Peyer's patch (tissue), 4 donors: ENCODE results near the gene KLHL30. TPM values are rescaled to one million over a fixed set of nuclear protein-coding genes. Genes with fewer than 3 reads are reported as not detected.

Experiments
- DNase-seq, 3 donors: peaks; one replicate each; pipeline ENCODE4 v3.0.0-alpha.2; 2017 to 2019
- H3K27ac ChIP-seq, 4 donors: fragments of 200-600 bp; sonication (generic); one replicate each; pipeline ENCODE4 v1.5.1; 2016 to 2019
- H3K27me3 ChIP-seq, 2 donors: fragments of 200-600 bp; sonication (generic); one replicate each; pipeline ENCODE4 v1.5.1; 2019
- H3K36me3 ChIP-seq, 3 donors: fragments of 200-600 bp; sonication (generic); one replicate each; pipeline ENCODE4 v1.5.1; 2016 to 2019
- H3K4me1 ChIP-seq, 4 donors: fragments of 200-600 bp; sonication (generic); one replicate each; pipeline ENCODE4 v1.5.1; 2016 to 2019
- H3K4me3 ChIP-seq, 4 donors: fragments of 200-600 bp; sonication (generic); 1 replicate in 3 of 4; 2 replicates in 1 of 4; pipeline ENCODE4 v1.5.1; 2016 to 2019; ENCODE audit warnings: mild to moderate bottlenecking in 1 of 4
- H3K9me3 ChIP-seq, 4 donors: fragments of 200-600 bp; sonication (generic); one replicate each; pipeline ENCODE4 v1.5.1; 2016 to 2019; ENCODE audit warnings: mild to moderate bottlenecking in 1 of 4
- CTCF ChIP-seq, 6 experiments: fragments of 450-650 bp in 4 of 6; fragments of 200-600 bp in 2 of 6; sonication (generic) in 1 of 6; IDR thresholded peaks; one replicate each; pipeline ENCODE4 v1.5.1; 2017 to 2019; ENCODE audit warnings: antibody characterized with exemption in 6 of 6, mild to moderate bottlenecking in 3 of 6, moderate library complexity in 1 of 6
- POLR2A ChIP-seq, 2 donors: fragments of 450-650 bp; IDR thresholded peaks; one replicate each; pipeline ENCODE4 v1.5.1; 2017; ENCODE audit warnings: antibody characterized with exemption in 2 of 2, mild to moderate bottlenecking in 2 of 2, moderate library complexity in 2 of 2
- total RNA-seq, 4 donors: library from RNA; depleted of rRNA; stranded (reverse); fragments of >200 nt; gene quantifications; one replicate each; pipeline ENCODE4 v1.1.0, GENCODE V29; 2016

The KLHL30 gene
- total RNA-seq, 4 donors from 2014 or later, result 0.27 to 0.28 TPM; not detected in 2

DNA sequence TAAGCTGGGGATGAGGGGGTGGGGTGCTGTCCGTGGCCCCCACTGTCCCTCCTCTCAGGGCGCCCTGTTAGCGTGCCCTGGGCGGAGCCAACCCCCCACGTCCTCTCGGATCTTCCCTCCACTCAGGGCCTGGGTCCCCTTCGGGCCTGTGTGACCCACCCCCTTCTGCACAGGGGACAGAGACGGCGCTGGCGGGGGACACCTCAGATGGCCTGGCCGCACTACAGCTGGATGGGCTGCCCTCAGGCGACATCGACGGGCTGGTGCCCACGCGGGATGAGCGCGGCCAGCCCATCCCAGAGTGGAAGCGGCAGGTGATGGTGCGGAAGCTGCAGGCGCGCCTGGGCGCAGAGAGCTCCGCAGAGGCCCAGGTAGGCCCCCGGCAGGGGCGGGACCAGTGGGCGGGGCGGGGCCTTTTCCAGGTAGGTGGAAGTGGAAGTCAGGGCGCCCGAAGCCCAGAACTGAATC lies 9.9 kb upstream of the KLHL30 start:
- Histone ChIP-seq H3K27me3 (no peaks in the 10 kb centered on the region), H3K9me3 (no peaks in the 10 kb centered on the region), H3K27ac (no peak overlapping the region), H3K36me3 (no peaks in the 10 kb centered on the region), H3K4me3 (no peak overlapping the region), H3K4me1 (no peaks in the 10 kb centered on the region)
- peak in 1 of 3 donors; percentile 37 for DNase-seq
- TF ChIP-seq CTCF (IDR thresholded peaks at IDR 0.05), result no peak
- TF ChIP-seq POLR2A (IDR thresholded peaks at IDR 0.05), result no peak

DNA sequence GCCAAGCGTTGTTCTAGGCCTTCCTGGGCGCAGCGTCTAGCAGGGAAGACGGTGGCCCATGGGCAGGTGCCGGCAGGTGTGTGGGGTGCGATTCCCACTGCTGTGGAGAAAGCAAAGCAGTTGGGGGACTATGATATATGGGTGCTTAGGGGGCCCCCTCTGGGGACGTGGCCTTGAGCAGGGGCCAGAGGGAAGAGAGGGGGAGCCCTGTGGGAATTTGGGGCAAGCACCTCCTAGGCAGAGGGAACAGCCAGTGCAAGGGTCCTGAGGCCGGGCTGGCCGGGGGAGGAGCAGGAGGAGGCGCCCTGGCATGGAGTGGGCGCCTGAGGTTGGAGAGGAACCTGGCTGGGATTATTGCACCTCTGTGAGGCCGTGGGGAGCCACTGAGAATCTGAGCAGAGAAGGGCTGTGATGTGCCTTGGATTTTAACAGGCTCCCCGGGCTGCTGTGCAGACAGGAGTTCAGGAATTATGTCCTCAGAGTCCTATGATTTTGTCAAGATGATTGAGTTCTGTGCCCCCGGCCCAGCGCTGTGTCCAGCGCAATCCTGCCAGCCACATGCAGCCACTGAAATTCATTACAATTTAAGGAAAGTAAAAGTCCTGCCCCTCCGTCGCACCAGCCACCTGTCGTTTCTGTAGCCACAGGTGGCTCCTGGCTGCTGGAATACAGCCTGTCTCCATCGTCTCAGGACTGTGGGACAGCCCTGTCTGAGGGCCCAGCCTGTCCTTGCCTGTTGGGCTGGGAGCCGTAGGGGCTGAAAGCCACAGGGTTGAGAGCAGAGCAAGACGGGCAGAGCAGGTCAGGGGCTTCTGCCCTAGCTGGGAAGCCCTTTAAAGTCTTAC lies 9.1 kb upstream of the KLHL30 start:
- no peaks in the 10 kb centered on the region for H3K4me1 ChIP-seq
- TF ChIP-seq CTCF (IDR thresholded peaks at IDR 0.05), result no peak
- TF ChIP-seq POLR2A (IDR thresholded peaks at IDR 0.05), result no peak
- no peaks in the 10 kb centered on the region for H3K36me3 ChIP-seq
- no peak overlapping the region for H3K4me3 ChIP-seq
- no peaks in the 10 kb centered on the region for H3K9me3 ChIP-seq
- no peak overlapping the region for H3K27ac ChIP-seq
- peak in 1 of 3 donors; percentile 41 for DNase-seq
- H3K27me3 ChIP-seq, result no peaks in the 10 kb centered on the region

DNA sequence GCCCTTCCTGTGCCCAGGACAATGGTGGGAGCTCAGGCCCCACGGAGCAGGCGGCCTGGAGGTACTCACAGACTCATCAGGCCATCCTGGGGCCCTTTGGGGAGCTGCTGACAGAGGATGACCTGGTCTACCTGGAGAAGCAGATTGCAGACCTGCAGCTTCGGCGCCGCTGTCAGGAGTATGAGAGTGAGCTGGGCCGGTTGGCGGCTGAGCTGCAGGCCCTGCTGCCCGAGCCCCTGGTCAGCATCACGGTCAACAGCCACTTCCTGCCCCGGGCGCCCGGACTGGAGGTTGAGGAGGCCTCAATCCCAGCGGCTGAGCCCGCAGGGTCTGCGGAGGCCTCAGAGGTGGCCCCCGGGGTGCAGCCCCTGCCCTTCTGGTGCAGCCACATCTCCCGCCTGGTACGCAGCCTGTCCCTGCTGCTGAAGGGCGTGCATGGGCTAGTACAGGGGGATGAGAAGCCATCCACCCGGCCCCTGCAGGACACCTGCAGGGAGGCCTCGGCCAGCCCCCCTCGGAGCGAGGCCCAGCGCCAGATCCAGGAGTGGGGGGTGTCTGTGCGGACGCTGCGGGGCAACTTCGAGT lies 8.3 kb upstream of the KLHL30 start:
- H3K36me3 ChIP-seq, result no peaks in the 10 kb centered on the region
- H3K4me3 ChIP-seq, result no peak overlapping the region
- H3K27ac ChIP-seq, result no peak overlapping the region
- no peak for TF ChIP-seq CTCF (IDR thresholded peaks at IDR 0.05)
- TF ChIP-seq POLR2A (IDR thresholded peaks at IDR 0.05), result no peak
- H3K9me3 ChIP-seq, result no peaks in the 10 kb centered on the region
- no peaks in the 10 kb centered on the region for H3K4me1 ChIP-seq
- no peaks in the 10 kb centered on the region for H3K27me3 ChIP-seq
- peak in 1 of 3 donors; percentile 46 for DNase-seq

DNA sequence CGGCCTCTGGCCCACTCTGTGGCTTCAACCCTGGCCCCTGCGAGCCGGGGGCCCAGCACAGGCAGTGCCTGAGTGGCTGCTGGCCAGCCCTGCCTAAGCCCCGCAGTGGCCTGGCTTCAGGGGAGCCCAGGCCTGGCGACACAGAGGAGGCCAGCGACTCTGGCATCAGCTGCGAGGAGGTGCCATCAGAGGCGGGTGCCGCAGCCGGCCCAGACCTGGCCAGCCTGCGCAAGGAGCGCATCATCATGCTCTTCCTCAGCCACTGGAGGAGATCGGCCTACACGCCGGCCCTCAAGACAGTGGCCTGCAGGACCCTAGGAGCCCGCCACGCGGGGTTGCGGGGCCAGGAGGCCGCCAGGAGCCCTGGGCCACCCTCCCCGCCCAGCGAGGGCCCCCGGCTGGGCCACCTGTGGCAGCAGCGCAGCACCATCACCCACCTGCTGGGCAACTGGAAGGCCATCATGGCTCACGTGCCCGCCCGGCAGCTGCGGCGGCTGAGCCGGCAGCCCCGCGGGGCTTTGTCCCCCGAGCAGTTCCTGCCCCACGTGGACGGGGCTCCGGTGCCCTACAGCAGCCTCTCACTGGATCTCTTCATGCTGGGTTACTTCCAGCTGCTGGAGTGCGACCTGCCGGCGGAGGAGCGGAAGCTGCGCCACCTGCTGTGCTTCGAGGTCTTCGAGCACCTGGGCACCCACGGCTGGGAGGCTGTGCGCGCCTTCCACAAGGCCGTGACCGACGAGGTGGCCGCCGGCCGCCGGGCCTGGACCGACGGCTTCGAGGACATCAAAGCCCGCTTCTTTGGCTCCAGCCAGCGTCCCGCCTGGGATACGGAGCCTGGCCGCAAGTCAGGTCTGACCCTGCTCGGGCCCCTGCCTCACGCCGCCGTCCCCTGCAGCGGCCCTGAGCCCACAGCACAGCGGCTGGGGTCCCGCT lies 7.5 kb upstream of the KLHL30 start:
- no peak overlapping the region for H3K4me3 ChIP-seq
- H3K4me1 ChIP-seq, result no peaks in the 10 kb centered on the region
- TF ChIP-seq CTCF (IDR thresholded peaks at IDR 0.05), result no peak
- TF ChIP-seq POLR2A (IDR thresholded peaks at IDR 0.05), result no peak
- no peaks in the 10 kb centered on the region for H3K27me3 ChIP-seq
- DNase-seq, result peak in 1 of 3 donors; percentile 34
- no peaks in the 10 kb centered on the region for H3K9me3 ChIP-seq
- H3K36me3 ChIP-seq, result no peaks in the 10 kb centered on the region
- no peak overlapping the region for H3K27ac ChIP-seq

DNA sequence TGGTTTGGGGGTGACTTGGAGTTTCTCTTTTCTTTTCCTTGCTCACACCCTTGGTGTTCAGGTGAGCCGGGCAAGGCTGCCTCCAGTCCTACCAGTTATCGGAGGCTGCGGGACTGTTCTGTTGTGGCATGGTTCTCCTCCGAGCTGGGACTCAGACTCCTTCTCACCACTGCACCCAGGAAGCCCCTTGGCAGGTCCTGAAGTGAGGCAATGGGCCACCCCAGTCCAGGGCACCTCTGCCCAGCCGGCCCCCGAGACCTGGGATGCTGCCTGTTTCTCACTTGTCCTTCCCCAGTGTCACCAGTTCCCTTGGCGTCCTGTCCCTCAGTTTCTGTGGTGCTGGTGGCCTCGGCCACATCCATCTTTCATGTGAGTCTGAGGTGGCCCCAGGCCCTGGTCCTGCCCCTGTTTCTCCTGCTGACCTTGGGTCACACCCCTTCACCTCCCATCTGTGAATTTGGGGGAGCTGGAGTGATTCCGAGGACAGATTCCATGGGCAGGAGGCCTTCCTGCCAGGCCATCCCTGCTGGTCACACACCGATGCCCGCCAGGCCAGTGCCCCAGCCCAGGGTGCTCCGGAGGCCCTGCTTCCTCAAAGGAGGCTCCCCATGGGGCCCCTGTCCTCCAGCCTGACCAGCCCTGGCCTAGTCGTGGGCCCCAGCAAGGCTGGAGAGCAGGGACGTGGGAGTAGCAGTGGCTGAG lies 6.6 kb upstream of the KLHL30 start:
- Histone ChIP-seq H3K9me3 (no peaks in the 10 kb centered on the region), H3K27ac (no peak overlapping the region), H3K4me3 (no peak overlapping the region), H3K36me3 (no peaks in the 10 kb centered on the region), H3K4me1 (no peaks in the 10 kb centered on the region), H3K27me3 (no peaks in the 10 kb centered on the region)
- TF ChIP-seq POLR2A (IDR thresholded peaks at IDR 0.05) (no peak), CTCF (IDR thresholded peaks at IDR 0.05) (no peak)
- DNase-seq, result peak in 1 of 3 donors; percentile 22
